Testis (tissue), 3 donors: Measurements from ENCODE around the gene LILRB3. TPM values are rescaled to one million over a fixed set of nuclear protein-coding genes. Genes with fewer than 3 reads are reported as not detected.
"Not testable (repeated sequence)": the region's sequence is repeated elsewhere in the genome, so short reads cannot be mapped to it uniquely, and the experiment has no call there.

ENCODE experiments used
- DNase-seq: peaks from one replicate; pipeline ENCODE4 v3.0.0-alpha.2; 2019
- H3K27ac ChIP-seq, 2 donors: fragments of 200-600 bp; sonication (generic); one replicate each; pipeline ENCODE4 v1.5.1; 2019
- H3K27me3 ChIP-seq: fragments of 200-600 bp; sonication (generic); one replicate; pipeline ENCODE4 v1.5.1; 2019
- H3K36me3 ChIP-seq: fragments of 200-600 bp; sonication (generic); one replicate; pipeline ENCODE4 v1.5.1; 2017; ENCODE audit warnings: low read depth; ENCODE audit errors: missing control alignments
- H3K4me1 ChIP-seq: fragments of 200-600 bp; sonication (generic); one replicate; pipeline ENCODE4 v1.5.1; 2019
- H3K4me3 ChIP-seq, 2 donors: fragments of 200-600 bp; sonication (generic); one replicate each; pipeline ENCODE4 v1.5.1; 2017 to 2019
- H3K9me3 ChIP-seq: fragments of 200-600 bp; sonication (generic); one replicate; pipeline ENCODE4 v1.5.1; 2017
- POLR2A ChIP-seq: fragments of 450-650 bp; IDR thresholded peaks from one replicate; pipeline ENCODE4 v1.6.1; 2017; ENCODE audit warnings: antibody characterized with exemption, mild to moderate bottlenecking, moderate library complexity
- WGBS, 2 donors: methylation state at CpG; one replicate each; pipeline ENCODE4 v1.1.5; 2018; 5-methylcytosine and 5-hydroxymethylcytosine counted together
- intact Hi-C: fragments of 100-400 bp; cut with DNase I; formaldehyde crosslinking; loops from one replicate; pipeline ENCODE4 v1.15.1; 2023; ENCODE audit warnings: low total_unique reads
- polyA plus RNA-seq: library from polyadenylated mRNA; stranded (reverse); fragments of 350-450 nt; fragmentation: Illumina TruSeq; extraction: RNeasy Lipid Tissue Mini Kit (QIAGEN cat#74804); gene quantifications from one replicate; pipeline ENCODE4 v1.2.3, GENCODE V29; 2014; ENCODE audit warnings: low read depth, low replicate concordance; ENCODE audit not compliant: insufficient read depth
- total RNA-seq, 2 donors: library from RNA; depleted of rRNA; stranded (reverse); fragments of >200 nt; gene quantifications; one replicate each; pipeline ENCODE4 v1.2.3, GENCODE V29; 2016
- TF ChIP-seq, protein P1 (sequence below), 3 experiments: fragments of 450-650 bp in 2 of 3; fragments of 200-600 bp in 1 of 3; sonication (generic) in 1 of 3; IDR thresholded peaks; one replicate each; pipeline ENCODE4 v1.5.1; 2016 to 2019; ENCODE audit warnings: antibody characterized with exemption in 3 of 3, mild to moderate bottlenecking in 2 of 3, moderate library complexity in 1 of 3

The LILRB3 gene
- total and polyA plus RNA-seq, 3 donors from 2014 or later, result 3.6 to 11.0 (median 4.9) TPM

DNA sequence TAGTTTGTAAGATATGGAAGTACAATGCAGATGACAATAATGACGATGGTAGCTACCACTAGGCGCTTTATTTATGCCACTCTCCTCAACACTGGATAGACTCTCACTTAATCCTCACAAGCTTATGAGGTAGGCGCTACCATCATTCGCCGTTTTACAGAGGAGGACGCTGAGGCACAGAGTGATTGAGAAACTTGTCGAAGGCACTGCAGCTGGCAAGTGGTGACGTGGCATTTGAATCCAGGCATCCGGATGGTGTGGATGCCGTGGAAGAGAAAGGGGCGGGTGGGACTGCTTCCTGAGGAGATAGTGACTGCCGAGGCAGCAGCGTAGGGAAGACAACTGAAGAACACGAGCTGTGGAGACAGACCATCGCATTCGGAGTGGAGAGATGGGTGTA is 23.4 kb downstream of the LILRB3 start:
- intact Hi-C loops, result no loop called here
- peaks cover 30% of the 10 kb centered on the region for H3K4me1 ChIP-seq
- no peaks in the 10 kb centered on the region for H3K27me3 ChIP-seq
- H3K36me3 ChIP-seq, result no peaks in the 10 kb centered on the region
- TF ChIP-seq, protein P1, sequence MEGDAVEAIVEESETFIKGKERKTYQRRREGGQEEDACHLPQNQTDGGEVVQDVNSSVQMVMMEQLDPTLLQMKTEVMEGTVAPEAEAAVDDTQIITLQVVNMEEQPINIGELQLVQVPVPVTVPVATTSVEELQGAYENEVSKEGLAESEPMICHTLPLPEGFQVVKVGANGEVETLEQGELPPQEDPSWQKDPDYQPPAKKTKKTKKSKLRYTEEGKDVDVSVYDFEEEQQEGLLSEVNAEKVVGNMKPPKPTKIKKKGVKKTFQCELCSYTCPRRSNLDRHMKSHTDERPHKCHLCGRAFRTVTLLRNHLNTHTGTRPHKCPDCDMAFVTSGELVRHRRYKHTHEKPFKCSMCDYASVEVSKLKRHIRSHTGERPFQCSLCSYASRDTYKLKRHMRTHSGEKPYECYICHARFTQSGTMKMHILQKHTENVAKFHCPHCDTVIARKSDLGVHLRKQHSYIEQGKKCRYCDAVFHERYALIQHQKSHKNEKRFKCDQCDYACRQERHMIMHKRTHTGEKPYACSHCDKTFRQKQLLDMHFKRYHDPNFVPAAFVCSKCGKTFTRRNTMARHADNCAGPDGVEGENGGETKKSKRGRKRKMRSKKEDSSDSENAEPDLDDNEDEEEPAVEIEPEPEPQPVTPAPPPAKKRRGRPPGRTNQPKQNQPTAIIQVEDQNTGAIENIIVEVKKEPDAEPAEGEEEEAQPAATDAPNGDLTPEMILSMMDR (IDR thresholded peaks at IDR 0.05), result no peak
- no peak for TF ChIP-seq POLR2A
- H3K4me3 ChIP-seq, result peak overlapping the region; percentile 69 to 77
- DNase-seq, result no peak
- no peaks in the 10 kb centered on the region for H3K9me3 ChIP-seq
- 63 to 68% methylated on average over 16 of the region's 16 CpGs for WGBS, 2 donors
- H3K27ac ChIP-seq, result peak overlapping the region; percentile 93 to 95

DNA sequence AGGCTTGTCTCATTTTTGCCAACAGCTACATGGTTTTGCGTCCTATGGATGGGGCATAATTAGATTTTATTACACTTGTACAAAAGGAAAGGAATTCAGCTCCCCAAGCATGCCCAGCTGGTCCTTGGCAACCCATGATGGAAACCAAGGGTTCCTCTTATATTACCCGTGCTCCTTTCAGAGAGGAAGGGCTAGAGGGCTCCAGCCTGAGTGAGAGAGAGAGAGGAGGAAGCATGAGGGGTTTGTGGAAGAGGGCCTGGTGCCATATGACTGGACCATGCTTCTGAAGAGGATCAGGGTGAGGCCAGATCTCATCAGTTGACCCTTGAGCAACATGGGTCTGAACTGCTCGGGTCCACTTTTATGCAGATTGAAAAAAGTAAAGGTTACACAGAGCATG is 25.7 kb downstream of the LILRB3 start:
- intact Hi-C loops, result no loop called here
- 90 to 93% methylated on average over 3 of the region's 3 CpGs for WGBS, 2 donors

DNA sequence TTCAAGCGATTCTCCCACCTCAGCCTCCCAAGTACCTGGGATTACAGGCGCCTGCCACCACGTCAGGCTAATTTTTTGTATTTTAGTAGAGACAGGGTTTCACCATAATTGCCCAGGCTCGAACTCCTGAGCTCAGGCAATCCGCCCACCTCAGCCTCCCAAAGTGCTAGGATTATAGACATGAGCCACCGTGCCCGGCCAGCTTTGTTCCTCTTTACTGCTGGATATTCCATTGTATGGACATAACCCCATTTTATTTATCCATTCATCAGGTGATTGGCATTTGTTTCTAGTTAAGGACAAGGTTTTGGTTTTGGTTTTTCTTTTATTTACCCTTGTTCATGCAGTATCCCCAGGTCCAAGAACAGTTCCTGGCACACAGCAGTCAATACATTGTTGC is 26.3 kb downstream of the LILRB3 start:
- no peaks in the 10 kb centered on the region for H3K36me3 ChIP-seq
- H3K9me3 ChIP-seq, result no peaks in the 10 kb centered on the region
- peaks cover 8% of the 10 kb centered on the region for H3K4me1 ChIP-seq
- no peak for DNase-seq
- no peak overlapping the region for H3K4me3 ChIP-seq
- H3K27me3 ChIP-seq, result no peaks in the 10 kb centered on the region
- 91 to 92% methylated on average over 7 of the region's 7 CpGs for WGBS, 2 donors
- intact Hi-C loops, result no loop called here
- no peak overlapping the region for H3K27ac ChIP-seq
- TF ChIP-seq POLR2A, result no peak
- TF ChIP-seq, protein P1 (IDR thresholded peaks at IDR 0.05), result no peak

More for the DNA sequence above, 25.7 kb downstream of the LILRB3 start:
- Histone ChIP-seq H3K4me3 (no peak overlapping the region), H3K27me3 (no peaks in the 10 kb centered on the region), H3K4me1 (peaks cover 9% of the 10 kb centered on the region), H3K9me3 (no peaks in the 10 kb centered on the region), H3K36me3 (no peaks in the 10 kb centered on the region), H3K27ac (no peak overlapping the region)
- DNase-seq, result no peak
- no peak for TF ChIP-seq POLR2A
- TF ChIP-seq, protein P1 (IDR thresholded peaks at IDR 0.05), result no peak

DNA sequence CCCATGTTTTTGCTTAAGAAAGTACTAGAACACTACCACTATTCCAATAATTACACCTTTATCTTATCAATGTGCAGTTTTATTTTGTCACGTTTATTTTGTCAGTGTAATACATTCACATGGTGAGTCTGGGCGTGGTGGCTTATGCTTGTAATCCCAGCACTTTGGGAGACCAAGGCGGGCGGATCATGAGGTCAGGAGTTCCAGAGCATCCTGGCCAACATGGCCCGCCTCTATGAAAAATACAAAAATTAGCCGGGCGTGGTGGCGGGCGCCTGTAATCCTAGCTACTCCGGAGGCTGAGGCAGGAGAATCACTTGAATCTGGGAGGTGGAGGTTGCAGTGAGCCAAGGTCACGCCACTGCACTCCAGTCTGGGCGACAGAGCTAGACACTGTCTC is 28.3 kb downstream of the LILRB3 start:
- H3K36me3 ChIP-seq, H3K4me3 ChIP-seq, H3K4me1 ChIP-seq, H3K9me3 ChIP-seq, H3K27me3 ChIP-seq, intact Hi-C loops, DNase-seq, H3K27ac ChIP-seq: not testable (repeated sequence)
- WGBS, 2 donors, result 89 to 91% methylated on average over 12 of the region's 12 CpGs

DNA sequence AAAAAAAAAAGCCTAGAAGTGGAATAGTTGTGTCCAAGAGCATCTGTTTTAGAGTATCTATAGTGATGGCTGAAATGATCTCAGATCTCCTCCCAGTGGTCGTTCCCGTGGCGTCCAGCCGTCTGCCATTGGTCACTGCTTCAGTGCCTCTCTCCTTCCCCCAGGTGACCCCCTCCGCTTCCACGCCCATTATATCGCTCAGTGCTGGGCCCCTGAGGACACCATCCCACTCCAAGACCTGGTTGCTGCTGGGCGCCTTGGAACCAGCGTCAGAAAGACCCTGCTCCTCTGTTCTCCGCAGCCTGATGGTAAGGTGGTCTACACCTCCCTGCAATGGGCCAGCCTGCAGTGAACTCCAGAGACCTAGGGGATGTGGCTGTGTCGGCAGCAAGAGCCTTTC is 29.8 kb downstream of the LILRB3 start:
- Histone ChIP-seq H3K36me3 (no peaks in the 10 kb centered on the region), H3K4me3 (no peak overlapping the region), H3K9me3 (no peaks in the 10 kb centered on the region), H3K27me3 (no peaks in the 10 kb centered on the region), H3K4me1 (peaks cover 13% of the 10 kb centered on the region), H3K27ac (peak overlapping the region in 1 of 2 donors; percentile 100)
- intact Hi-C loops, result no loop called here
- no peak for DNase-seq
- WGBS, 2 donors, result 85 to 92% methylated on average over 11 of the region's 11 CpGs
- TF ChIP-seq POLR2A, result no peak
- TF ChIP-seq, protein P1 (IDR thresholded peaks at IDR 0.05), result no peak
